ENCODE data around the gene RGS8. TPM values are rescaled to one million over a fixed set of nuclear protein-coding genes. Genes with fewer than 3 reads are reported as not detected.

RGS8 gene
- total RNA-seq, 1 experiment from 2014 or later: 0.05 TPM

GRCh38 chr1:182641561-182641960 is 42.8 kb downstream of the RGS8 start:
- DNase-seq (ENCODE audit: low read depth): no peak

DNA sequence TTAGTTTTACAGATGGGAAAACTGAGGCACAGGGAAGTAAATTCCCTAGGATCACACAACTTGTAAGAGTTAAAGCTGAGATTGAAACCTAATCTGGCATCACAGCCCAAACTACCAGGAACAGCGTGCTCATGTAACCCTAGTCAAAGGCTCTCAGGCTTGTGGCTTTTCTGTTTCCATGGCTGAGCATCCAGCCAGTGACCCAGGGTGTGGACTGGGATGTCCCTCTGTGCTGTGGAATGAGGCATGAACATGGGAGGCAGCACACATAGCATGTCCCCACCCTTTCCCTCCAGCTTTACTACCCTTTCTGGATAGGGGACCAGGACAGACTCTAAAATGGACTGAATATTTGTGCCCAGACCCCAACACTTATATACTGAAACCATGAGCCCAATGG is 45.1 kb downstream of the RGS8 start:
- no peak for DNase-seq (ENCODE audit: low read depth)

- no peak for DNase-seq (ENCODE audit: low read depth)
Observed at GRCh38 chr1:182637769-182638168, 46.6 kb downstream of the RGS8 start.

DNA sequence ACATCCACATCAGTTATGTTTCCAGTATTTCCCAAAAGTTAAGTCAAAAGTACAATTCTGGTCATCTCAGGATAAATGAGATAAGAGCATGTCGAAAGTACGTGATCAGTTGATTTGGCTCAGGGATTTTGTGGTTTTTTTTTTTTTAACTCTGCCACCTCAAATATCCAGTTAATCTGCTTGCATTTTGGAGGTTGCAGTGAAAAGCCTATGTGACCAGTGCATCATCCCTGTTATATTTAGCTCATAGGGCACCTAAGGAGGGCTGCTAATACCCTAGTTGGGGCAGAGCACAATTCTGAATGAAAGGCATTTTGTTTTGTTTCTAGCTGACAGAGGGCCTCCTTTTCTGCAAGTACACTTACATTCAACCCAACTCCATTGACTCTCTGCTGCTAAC is 48.5 kb downstream of the RGS8 start:
- no peak for DNase-seq (ENCODE audit: low read depth)

Other genes with a start within 250 kb of the RGS8 start
- gene RGSL1, start 234.4 kb downstream of the RGS8 start, total RNA-seq (2014; rRNA removed; shearing (Covaris generic)): 0.02 TPM in 1 of 2 replicates, not detected in the other
- 3.2 and 3.5 TPM in 2 replicates for gene RNASEL, start 95.3 kb downstream of the RGS8 start, total RNA-seq (2014; rRNA removed; shearing (Covaris generic))
- gene RGS16, start 80.2 kb downstream of the RGS8 start, total RNA-seq (2014; rRNA removed; shearing (Covaris generic)): not detected in 2 replicates
- 1.4 and 1.7 TPM in 2 replicates for gene NPL, start 105.2 kb upstream of the RGS8 start, total RNA-seq (2014; rRNA removed; shearing (Covaris generic))
- gene DHX9, start 154.8 kb upstream of the RGS8 start, total RNA-seq (2014; rRNA removed; shearing (Covaris generic)): 198 and 201 TPM in 2 replicates

All from HT1080 (cell line).